Forelimb muscle (tissue), 1 donor: ENCODE data around the gene CUL1. TPM values are rescaled to one million over a fixed set of nuclear protein-coding genes. Genes with fewer than 3 reads are reported as not detected.
"Not testable (repeated sequence)": the region's sequence is repeated elsewhere in the genome, so short reads cannot be mapped to it uniquely, and the experiment has no call there.

Experiments
- DNase-seq: peaks from one replicate; pipeline ENCODE4 v3.0.0-alpha.2; 2013; ENCODE audit warnings: low read depth
- polyA plus RNA-seq: library from polyadenylated mRNA; unstranded; fragments of 120-200 nt; gene quantifications from one replicate; pipeline ENCODE4 v1.2.1, GENCODE V29; 2013; ENCODE audit not compliant: insufficient read length

The CUL1 gene
- polyA plus RNA-seq, 1 donor: 54.1 TPM

DNA sequence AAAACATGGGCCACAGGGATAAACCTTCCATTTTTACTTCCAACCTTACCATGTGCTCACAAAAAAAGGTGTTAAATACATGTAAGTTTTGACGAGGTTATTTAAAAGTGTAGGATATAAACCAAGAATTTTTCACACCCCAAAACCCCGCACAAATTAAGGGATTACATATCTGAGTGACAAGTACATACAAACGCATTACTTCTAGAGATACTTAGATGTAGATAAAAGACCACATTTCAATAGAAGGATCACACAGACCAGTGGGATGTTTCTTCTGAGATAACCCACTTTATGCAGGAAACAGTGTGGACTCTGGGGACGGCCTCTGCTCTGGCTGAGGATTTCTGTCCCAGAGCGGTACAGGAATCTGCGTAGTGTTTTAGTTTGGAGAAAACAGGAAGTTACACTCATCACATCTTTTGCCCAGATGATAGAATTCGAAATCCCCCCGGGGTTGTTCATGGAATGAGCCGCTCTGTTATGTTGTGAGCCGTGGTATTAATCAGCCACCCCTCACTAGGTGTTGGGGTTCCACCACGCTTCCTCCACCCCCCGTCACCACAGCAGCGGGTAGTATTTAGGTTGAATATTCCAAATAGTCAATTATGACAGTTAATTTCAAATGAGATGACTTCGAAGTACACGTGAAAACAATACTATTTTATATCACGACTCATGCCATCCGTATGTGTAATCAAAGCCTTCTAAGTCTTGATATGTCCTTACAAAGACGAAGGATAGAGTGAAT lies 1.3 kb upstream of the CUL1 start:
- no peak for DNase-seq

DNA sequence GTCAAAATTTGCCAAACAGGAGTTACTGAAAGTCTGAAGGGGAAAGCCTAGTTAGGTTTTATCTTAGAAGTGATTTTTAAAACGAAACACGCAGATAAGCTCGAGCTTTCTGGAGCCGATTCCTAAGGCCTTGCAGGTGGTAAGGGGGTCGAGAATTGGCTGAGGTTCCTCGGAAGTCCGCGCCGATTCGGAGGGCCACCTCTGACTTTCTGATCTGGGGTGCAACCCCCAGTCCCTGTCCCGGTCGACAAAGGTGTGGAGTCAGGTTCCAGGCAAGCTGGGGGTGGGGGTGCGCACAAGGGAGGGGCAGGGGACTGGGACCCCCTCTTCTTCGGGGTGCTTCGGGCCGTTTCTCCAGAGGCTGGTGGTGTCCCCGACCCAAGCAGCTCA lies 701 bp upstream of the CUL1 start:
- DNase-seq: no peak

DNA sequence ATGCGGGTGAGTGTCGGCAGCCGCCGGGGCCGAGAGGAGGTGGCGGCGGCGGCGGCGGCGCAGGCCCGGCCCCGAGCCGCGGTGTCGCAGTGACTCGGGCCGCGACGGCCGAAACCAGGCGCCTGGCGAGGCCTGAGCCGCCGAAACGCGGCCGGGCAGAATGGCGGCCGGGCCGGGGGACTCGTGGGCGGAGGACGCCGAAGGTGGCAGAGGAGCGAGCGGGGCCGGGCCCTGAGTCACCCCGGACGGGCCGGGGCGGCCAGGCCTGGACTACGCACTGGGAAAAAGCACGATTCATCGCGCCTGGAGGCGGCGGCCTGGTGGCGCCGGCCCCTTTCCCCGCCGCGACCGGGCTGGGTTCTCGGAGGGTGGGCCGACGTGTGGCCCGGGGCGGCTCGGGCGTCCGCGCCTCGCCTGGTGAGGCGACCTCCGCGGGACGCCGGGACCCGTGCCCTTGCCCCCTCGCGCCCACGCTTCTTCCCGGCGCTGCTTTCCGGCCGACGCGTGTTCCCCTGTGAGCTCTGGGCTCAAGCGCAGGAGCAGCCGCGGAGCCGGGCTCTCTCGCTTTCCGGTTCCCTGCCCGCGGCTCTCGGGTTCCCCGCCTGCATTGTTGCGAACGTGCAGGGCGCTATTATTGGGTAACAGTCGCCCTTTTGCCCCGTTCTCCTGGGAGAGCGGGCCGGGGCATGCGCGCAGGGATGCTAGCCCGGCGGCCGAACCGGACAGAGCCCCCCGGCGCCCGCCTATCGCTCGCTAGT lies 500 bp downstream of the CUL1 start:
- DNase-seq: no peak

DNA sequence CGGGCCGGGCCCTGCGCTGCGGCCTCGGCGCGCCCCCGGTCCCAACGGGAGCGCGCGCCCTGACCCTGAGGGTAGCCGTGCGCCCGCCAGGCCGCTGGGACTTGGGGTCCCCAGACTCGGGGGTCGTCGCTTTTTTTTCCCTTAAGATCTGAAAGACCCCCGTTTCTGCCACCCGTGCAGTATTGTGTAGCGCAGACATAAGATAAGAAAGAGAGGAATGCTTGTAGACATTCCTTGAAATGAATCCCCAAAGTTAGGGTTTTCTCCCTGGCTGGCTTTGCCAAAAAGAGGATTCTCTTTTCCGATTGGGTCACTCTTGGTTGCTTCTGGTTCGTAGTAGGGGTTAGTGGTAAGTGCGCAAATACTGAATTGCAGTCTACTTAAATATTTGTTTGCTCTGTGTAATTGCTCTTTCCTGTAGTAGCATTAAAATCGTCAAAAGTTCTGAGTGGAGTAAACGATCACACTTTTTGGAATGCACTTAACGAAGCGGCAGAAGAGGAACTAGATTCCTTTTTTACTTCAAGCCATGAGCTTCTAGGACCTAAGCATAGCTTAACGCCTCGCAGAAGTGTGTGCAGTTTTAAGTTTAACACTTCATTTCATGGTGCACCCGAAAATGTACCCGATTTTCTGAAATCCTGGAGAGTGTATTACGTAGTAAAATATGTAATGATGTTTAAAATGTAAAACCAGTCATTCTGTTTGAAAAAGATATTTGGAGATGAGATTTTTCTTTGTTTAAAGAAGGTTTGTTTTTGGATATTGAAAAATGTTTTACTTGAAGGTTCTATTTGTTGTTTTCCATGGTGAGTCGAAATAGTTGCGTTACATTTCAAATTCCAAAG lies 1.3 kb downstream of the CUL1 start:
- no peak for DNase-seq

DNA sequence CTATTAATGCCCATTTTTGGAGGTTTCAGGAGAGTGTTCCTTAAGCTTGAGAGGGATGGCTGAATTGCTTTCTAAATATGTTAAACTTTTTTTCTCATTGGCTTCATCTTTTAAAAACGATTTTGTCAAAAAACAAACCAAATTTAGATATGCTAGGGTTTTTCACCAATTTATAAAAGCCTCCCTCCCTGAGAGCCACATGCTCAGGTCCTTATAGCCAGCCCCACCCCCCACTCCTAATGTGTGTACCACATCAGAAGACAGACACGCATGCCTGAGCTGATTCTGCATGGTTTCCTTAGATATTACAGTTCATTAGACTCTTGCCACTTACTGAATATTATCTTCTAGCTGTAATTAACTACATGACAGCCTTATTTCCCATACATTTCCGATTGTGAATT lies 2.0 kb downstream of the CUL1 start:
- no peak for DNase-seq

DNA sequence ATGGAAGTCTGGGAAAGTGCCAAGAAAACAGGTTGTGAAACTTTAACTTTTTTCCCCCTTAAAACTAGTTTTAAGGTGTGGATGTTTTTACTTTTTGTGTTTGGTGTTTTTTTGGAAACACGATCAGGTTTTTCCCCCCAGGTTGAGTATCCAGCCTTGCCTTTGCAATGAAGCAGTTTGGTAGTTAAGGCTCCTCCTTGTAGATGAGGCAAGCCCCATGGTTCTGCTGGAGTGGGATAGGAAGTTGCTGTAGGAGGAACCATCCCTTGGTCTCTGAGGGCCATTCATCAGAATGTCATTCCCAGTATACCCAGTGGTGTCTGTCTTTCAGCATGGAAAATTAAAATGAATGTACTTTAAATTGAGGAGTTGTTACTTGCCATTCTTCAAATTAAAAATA lies 2.7 kb downstream of the CUL1 start:
- no peak for DNase-seq

DNA sequence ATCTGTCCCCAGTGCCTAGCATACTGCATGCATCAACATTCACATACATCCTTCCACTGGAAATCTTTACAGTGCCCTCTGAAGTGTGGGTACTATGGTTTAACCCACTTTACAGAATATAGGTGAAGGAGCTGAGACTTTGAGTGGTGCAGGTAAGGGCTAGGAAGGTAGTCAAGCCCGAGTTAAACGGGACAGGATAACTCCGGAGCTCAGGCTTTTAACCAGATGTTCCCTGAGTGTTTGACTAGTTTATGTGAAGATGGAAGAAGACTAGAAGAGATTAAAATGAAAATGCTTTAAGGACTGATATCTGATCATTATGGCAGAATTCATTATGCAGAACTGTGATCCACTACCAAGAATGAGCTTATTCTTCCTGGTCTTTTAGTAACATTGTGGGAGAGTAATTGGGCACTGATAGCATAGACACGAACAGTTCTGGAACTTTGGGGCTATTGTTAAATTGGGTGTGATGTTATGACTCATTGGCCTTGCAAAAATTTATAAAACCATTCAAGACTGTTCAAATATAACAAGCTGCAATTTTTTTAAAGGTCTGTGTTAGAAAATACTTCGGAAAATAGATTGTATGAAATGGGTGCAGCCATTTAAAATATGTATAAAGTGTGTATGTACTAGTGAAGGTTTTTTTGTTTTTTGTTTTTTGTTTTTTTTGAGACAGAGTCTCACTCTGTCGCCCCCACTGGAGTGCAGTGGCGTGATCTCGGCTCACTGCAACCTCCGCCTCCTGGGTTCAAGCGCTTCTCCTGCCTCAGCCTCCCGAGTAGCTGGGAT lies 4.4 kb downstream of the CUL1 start:
- no peak for DNase-seq

DNA sequence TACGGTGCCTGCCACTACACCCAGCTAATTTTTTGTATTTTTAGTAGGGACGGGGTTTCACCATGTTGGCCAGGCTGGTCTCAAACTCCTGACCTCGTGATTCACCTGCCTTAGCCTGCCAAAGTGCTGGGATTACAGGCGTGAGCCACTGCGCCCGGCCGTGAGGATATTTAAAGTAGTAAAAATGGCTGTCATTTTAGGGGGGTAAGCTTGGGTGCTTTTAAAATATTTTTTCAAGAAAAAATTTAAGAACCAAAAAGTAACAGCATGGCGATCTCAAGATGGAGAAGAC lies 4.9 kb downstream of the CUL1 start:
- DNase-seq: not testable (repeated sequence)

DNA sequence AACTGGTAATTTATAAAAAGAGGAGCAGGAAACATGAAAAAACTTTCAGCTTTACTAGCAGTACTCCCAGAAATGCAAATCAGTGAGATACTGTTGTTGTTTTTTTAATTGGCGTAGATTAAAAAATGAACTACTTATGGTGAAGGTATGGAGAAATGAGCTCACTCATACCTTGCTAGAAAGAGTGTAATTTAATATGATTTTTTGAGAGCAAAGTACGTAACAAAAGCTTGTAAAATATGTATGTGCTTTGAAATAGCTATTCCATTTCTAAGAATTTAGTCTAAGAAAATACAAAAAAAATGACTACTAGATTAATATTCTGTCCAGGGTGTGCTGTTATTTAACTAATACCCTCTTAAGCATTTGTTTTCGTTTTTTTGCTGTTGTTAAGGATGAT lies 5.5 kb downstream of the CUL1 start:
- no peak for DNase-seq

DNA sequence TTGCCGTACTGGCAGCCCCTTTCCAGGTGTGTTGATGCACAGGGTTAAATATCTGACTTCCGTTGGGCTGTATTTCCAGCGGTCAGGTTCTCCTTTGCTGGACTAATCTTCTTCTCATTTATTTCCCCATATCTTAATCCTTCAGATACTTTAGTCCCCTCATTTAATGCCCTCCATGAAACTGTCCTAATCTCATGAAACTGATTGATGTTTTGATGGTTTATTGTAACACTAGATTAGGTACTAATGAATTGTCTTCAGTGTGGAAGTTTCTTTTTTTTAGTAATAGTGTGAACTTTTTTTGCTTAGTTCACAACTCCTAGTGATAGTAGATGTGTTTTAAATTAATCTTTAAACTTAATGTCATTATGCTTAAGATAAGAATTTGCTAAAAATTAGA lies 6.3 kb downstream of the CUL1 start:
- no peak for DNase-seq

DNA sequence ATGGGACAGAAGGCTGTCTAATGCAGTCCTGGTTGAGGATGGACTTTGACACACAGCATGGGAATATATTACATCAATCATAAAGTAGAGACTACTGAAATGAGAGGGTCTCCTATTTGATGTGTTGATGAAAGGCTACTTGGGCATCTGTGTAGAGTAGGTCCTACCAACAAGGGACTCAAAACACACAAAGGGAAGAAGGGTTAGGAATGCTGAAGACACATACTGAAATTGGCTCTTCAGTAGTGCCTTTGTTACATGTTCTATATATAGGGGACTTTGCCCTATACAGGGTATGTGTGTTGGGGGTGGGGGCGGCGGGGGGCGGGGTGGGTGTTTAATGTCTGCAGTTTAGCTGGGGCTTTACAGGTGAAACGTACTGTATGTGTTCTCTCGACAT lies 7.7 kb downstream of the CUL1 start:
- DNase-seq: no peak

DNA sequence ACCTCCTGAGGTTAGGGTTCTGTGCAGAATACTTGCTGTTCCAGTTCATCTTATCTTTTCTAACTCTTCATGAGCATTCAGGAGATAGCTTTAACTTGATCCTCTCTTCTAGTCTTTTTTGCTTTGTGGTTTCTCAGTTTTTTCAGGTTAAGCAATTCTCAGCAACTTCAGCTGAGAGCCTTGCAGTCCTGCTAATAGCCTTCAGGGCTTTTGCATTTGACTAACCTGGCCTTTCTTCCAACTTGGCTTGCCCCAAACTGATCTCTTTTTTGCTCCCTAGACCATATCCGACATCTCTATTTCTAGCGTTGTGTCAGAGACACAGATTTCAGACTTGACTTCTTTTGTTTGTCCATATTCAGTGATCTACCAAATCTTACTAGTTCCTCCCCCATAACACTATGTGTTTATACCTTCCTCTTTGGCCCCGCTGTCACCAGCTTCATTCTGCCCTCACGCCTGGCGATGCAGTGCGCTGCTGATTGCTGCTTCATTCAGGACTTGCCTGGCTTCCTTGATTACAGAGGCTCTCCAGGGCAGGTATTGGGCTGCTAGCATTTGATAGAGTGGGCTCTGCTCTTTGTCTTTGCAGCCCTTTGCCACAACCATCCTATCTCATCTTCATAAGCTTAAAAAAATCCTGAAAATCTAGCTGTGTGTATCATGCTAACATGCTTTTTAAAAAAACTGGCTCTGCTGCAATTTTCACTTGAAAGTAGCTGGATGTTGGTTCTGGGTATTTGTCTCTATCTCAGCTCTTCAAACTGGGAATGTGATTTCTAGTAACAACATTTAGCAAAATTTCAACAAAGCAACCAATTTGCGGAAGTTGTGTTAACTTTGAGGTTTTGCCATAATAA lies 9.6 kb downstream of the CUL1 start:
- DNase-seq: no peak

DNA sequence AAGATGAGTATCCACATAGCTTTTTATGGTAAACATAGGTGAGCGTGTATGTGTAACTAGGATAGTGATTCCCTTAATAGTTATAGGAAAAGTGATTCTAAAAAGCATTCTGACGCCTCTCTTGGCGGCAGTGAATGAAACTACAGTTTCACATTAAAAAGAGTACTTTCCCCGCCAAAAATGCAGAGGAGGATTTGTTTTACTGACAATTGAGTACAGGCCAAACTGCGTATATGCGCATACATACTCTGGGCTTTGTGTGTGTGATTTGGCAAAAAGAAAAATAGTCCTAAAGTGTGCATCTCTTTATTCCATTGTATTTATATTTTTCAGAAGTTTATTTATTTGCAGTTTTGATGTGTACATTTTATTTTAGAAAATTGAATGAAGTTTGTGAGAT lies 10.3 kb downstream of the CUL1 start:
- DNase-seq: no peak

DNA sequence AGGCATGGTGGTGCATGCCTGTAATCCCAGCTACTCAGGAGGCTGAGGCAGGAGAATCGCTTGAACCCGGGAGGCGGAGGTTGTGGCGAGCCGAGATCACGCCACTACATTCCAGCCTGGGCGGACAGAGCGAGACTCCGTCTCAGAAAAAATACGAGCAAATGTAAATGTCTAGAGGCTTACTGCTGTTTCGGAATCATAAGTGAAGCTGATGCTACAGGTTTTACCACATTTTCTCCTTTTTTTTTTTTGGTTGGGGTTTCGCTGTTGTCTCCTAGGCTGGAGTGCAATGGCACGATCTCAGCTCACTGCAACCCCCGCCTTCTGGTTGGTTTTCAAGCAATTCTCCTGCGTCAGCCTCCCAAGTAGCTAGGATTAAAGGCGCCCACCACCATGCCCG lies 11.7 kb downstream of the CUL1 start:
- DNase-seq: not testable (repeated sequence)

DNA sequence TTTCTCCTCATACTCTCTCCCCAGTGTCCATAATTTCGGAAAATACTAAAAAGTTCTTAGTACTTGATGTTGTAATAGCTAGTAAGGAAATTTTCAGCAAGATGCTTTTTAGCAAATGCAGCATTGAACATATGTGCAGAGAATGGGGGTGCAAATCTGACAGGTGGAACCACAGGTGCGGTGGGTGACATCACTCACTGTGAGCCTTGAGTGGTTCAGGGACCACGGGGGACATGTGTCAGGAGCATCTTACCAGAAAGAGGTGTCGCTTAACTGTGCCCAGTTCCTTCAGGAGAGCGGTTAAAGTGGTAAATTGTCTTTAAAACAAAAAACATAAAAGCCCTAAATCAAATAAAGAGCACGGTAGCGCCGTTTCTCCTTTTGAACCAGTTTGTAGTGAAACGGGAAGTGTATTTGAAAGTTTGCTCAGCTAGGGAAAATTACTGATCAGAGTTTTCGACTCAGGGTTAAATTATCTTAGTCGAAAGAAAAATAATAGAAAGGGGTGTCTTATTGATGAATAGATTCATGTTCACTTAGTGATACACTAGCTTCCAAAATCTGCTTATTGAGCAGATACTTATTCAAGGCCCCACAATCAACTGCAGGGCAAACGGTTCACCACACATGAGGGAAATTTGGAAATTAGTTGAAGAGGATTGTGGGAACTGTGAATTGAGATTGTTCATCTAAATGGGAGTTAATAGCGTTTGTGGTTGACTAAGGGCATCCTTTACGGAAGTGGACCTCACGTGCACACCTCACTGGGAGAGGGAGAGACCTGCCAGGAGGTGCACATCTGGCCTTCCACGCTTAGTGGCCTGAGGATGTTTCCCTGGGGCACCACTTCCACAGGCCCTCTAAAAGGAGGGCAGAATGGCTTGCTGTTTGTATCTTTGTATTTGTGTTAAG lies 12.7 kb downstream of the CUL1 start:
- DNase-seq: no peak

DNA sequence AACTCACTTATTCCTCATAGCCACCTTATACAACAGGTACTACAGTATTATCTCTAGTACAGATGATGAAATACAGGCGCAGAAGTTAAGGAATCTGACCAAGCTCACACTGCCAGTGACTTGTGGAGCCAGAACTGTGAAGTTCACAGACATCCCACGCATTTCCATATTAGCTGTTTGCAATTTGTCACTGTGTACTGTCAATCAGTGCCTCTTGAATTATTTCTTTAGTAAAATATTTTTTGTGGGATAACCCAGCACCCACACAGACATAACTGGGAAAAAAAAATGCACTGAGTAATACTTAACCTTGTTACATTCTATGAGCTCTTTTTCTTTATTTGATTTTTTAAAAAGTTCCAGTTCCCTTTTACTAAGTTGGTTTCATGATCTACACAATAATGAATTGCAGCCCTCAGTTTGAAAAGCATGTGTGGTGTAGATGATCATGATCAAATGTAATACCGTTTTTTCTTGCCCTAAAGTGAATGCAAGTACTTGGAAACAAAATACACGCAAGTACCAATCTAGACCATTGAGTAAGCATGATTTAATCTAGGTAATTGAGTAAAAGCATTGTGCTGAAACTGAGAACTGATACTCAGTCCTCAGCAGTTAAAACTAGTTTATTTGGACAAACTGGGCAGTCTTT lies 14.1 kb downstream of the CUL1 start:
- DNase-seq: no peak

DNA sequence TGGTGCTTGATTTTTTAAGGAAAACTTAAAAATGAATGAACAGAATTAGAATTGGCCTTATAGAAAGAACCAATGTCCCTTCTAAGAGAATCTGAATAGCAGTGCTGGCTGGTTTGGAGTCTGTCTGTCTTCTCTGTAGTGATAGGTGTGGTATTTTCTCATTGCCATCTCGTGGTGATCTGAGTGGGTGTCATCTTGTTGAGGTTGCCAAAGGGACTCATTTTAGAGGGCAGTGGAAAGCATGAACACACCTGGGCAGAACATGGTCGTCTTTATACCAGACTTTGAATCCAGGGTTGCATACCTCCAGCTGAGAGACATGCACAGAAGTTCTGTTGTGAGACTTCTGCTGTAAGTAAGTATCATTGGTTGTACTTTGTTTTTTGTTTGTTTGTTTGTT lies 15.8 kb downstream of the CUL1 start:
- DNase-seq: no peak

DNA sequence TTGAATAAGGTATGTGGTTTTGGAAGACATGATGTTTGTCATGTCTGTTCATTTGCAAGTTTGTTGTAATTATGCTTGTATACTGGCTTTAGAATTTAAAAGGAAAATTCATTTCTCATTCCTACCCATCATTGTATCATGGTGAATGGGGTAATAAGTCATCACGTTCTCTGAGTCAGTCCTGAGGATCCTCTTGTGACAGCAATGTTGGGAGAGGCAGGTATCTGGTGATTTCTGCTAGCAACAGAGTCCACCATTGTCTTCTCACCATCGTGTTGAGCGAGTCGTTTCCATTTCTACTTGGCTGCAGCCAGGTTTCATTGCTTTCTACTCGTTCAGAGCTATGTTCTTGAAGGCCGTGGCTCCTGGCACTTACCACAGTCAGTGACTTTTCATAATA lies 16.3 kb downstream of the CUL1 start:
- no peak for DNase-seq

DNA sequence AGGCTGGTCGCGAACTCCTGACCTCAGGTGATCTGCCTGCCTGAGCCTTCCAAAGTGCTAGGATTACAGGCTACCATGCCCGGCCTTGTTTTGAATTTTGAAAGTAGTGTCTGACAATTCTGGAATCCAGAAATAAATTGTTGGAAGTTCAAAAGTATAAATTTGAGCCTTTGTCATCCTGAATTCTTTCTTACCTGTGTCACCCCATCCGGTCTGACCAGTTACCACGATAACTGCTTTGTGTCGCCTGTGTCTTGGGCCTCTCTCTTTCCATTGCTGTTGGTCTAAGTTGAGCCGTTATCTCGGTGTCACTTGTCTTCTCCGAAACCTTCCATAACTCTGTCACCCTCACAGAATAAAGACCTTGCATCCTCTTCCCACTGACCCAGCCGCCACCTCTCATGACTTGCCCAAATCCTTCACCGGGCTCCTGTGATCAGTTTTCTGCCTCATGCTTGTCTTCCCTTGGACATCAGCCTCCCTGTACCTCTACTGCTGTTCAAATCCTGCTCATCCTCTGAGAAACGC lies 18.6 kb downstream of the CUL1 start:
- DNase-seq: no peak
